ENCODE measurements around the gene CERS6.
"Not testable (repeated sequence)": the region's sequence is repeated elsewhere in the genome, so short reads cannot be mapped to it uniquely, and the experiment has no call there.

CERS6 gene

GRCh38 chr2:168782271-168782670, 326.2 kb downstream of the CERS6 start:
- Mint-ChIP-seq H3K36me3 (ENCODE audit: insufficient read depth) (no peaks in the 10 kb centered on the region), H3K4me1 (no peaks in the 10 kb centered on the region), H3K9me3 (no peaks in the 10 kb centered on the region), H3K4me3 (no peak overlapping the region), H3K27ac (ENCODE audit: low read depth) (no peak overlapping the region), H3K27me3 (no peaks in the 10 kb centered on the region)
- ATAC-seq (replicated peaks; ENCODE audit: extremely low read depth, poor library complexity, severe bottlenecking) (no peak), DNase-seq (ENCODE audit: low spot score in 2 of 2) (no peak)

GRCh38 chr2:168784993-168785392, 328.9 kb downstream of the CERS6 start:
- Mint-ChIP-seq H3K4me1 (no peaks in the 10 kb centered on the region), H3K9me3 (no peaks in the 10 kb centered on the region), H3K36me3 (ENCODE audit: insufficient read depth) (no peaks in the 10 kb centered on the region), H3K27me3 (no peaks in the 10 kb centered on the region), H3K27ac (ENCODE audit: low read depth) (no peak overlapping the region), H3K4me3 (no peak overlapping the region)
- ATAC-seq (replicated peaks; ENCODE audit: extremely low read depth, poor library complexity, severe bottlenecking) (no peak), DNase-seq (ENCODE audit: low spot score in 2 of 2) (no peak)

- no peak for ATAC-seq (replicated peaks; ENCODE audit: extremely low read depth, poor library complexity, severe bottlenecking)
Observed at GRCh38 chr2:168787098-168787781, 331.2 kb downstream of the CERS6 start.

GRCh38 chr2:168787782-168788376, 331.8 kb downstream of the CERS6 start:
- no peaks in the 10 kb centered on the region for H3K4me1 Mint-ChIP-seq
- DNase-seq (ENCODE audit: low spot score in 2 of 2) (no peak), ATAC-seq (replicated peaks; ENCODE audit: extremely low read depth, poor library complexity, severe bottlenecking) (no peak)
- no peak overlapping the region for H3K4me3 Mint-ChIP-seq
- H3K9me3 Mint-ChIP-seq, result no peaks in the 10 kb centered on the region
- H3K27me3 Mint-ChIP-seq, result peaks cover 2% of the 10 kb centered on the region
- no peak overlapping the region for H3K27ac Mint-ChIP-seq (ENCODE audit: low read depth)
- no peaks in the 10 kb centered on the region for H3K36me3 Mint-ChIP-seq (ENCODE audit: insufficient read depth)

More at GRCh38 chr2:168787098-168787781, 331.2 kb downstream of the CERS6 start:
- H3K9me3 Mint-ChIP-seq, result no peaks in the 10 kb centered on the region
- H3K4me3 Mint-ChIP-seq, result no peak overlapping the region
- no peaks in the 10 kb centered on the region for H3K36me3 Mint-ChIP-seq (ENCODE audit: insufficient read depth)
- no peaks in the 10 kb centered on the region for H3K27me3 Mint-ChIP-seq
- H3K27ac Mint-ChIP-seq (ENCODE audit: low read depth), result no peak overlapping the region
- DNase-seq (ENCODE audit: low spot score in 2 of 2), result no peak
- no peaks in the 10 kb centered on the region for H3K4me1 Mint-ChIP-seq

- no peak overlapping the region for H3K4me3 Mint-ChIP-seq
- H3K36me3 Mint-ChIP-seq (ENCODE audit: insufficient read depth), result no peaks in the 10 kb centered on the region
- no peaks in the 10 kb centered on the region for H3K4me1 Mint-ChIP-seq
- ATAC-seq (replicated peaks; ENCODE audit: extremely low read depth, poor library complexity, severe bottlenecking), result no peak
- no peak overlapping the region for H3K27ac Mint-ChIP-seq (ENCODE audit: low read depth)
- peaks cover 7% of the 10 kb centered on the region for H3K27me3 Mint-ChIP-seq
- DNase-seq (ENCODE audit: low spot score in 2 of 2), result no peak
- no peaks in the 10 kb centered on the region for H3K9me3 Mint-ChIP-seq
Observed at GRCh38 chr2:168789776-168790175, 333.7 kb downstream of the CERS6 start.

GRCh38 chr2:168790226-168790902, 334.3 kb downstream of the CERS6 start:
- no peaks in the 10 kb centered on the region for H3K9me3 Mint-ChIP-seq
- no peak for ATAC-seq (replicated peaks; ENCODE audit: extremely low read depth, poor library complexity, severe bottlenecking)

GRCh38 chr2:168791140-168791539, 335.1 kb downstream of the CERS6 start:
- not testable (repeated sequence) for H3K36me3 Mint-ChIP-seq (ENCODE audit: insufficient read depth); H3K27me3 Mint-ChIP-seq; H3K4me1 Mint-ChIP-seq; DNase-seq (ENCODE audit: low spot score in 2 of 2); H3K27ac Mint-ChIP-seq (ENCODE audit: low read depth); ATAC-seq (replicated peaks; ENCODE audit: extremely low read depth, poor library complexity, severe bottlenecking); H3K4me3 Mint-ChIP-seq; H3K9me3 Mint-ChIP-seq

More at GRCh38 chr2:168790226-168790902, 334.3 kb downstream of the CERS6 start:
- H3K27ac Mint-ChIP-seq (ENCODE audit: low read depth), result no peak overlapping the region
- peaks cover 7% of the 10 kb centered on the region for H3K27me3 Mint-ChIP-seq
- no peaks in the 10 kb centered on the region for H3K36me3 Mint-ChIP-seq (ENCODE audit: insufficient read depth)
- H3K4me3 Mint-ChIP-seq, result no peak overlapping the region
- no peaks in the 10 kb centered on the region for H3K4me1 Mint-ChIP-seq
- DNase-seq (ENCODE audit: low spot score in 2 of 2), result no peak

- Mint-ChIP-seq H3K27ac (ENCODE audit: low read depth) (no peak overlapping the region), H3K4me1 (no peaks in the 10 kb centered on the region), H3K9me3 (no peaks in the 10 kb centered on the region), H3K27me3 (peaks cover 18% of the 10 kb centered on the region), H3K4me3 (no peak overlapping the region), H3K36me3 (ENCODE audit: insufficient read depth) (no peaks in the 10 kb centered on the region)
- ATAC-seq (replicated peaks; ENCODE audit: extremely low read depth, poor library complexity, severe bottlenecking) (no peak), DNase-seq (ENCODE audit: low spot score in 2 of 2) (no peak)
Observed at GRCh38 chr2:168793596-168793995, 337.5 kb downstream of the CERS6 start.

GRCh38 chr2:168794968-168795367, 338.9 kb downstream of the CERS6 start:
- H3K9me3 Mint-ChIP-seq, result no peaks in the 10 kb centered on the region
- H3K27ac Mint-ChIP-seq (ENCODE audit: low read depth), result no peak overlapping the region
- ATAC-seq (replicated peaks; ENCODE audit: extremely low read depth, poor library complexity, severe bottlenecking) (no peak), DNase-seq (ENCODE audit: low spot score in 2 of 2) (no peak)
- no peaks in the 10 kb centered on the region for H3K36me3 Mint-ChIP-seq (ENCODE audit: insufficient read depth)
- H3K27me3 Mint-ChIP-seq, result peaks cover 18% of the 10 kb centered on the region
- no peak overlapping the region for H3K4me3 Mint-ChIP-seq
- no peaks in the 10 kb centered on the region for H3K4me1 Mint-ChIP-seq

GRCh38 chr2:168796090-168796577, 340.1 kb downstream of the CERS6 start:
- Mint-ChIP-seq H3K27me3 (peaks cover 18% of the 10 kb centered on the region), H3K36me3 (ENCODE audit: insufficient read depth) (no peaks in the 10 kb centered on the region), H3K9me3 (no peaks in the 10 kb centered on the region), H3K4me1 (no peaks in the 10 kb centered on the region), H3K27ac (ENCODE audit: low read depth) (no peak overlapping the region), H3K4me3 (no peak overlapping the region)
- no peak for ATAC-seq (replicated peaks; ENCODE audit: extremely low read depth, poor library complexity, severe bottlenecking)
- no peak for DNase-seq (ENCODE audit: low spot score in 2 of 2)

GRCh38 chr2:168796583-168797285, 340.7 kb downstream of the CERS6 start:
- Mint-ChIP-seq H3K36me3 (ENCODE audit: insufficient read depth) (no peaks in the 10 kb centered on the region), H3K9me3 (no peaks in the 10 kb centered on the region), H3K27ac (ENCODE audit: low read depth) (no peak overlapping the region), H3K4me3 (no peak overlapping the region), H3K4me1 (no peaks in the 10 kb centered on the region), H3K27me3 (peaks cover 18% of the 10 kb centered on the region)
- ATAC-seq (replicated peaks; ENCODE audit: extremely low read depth, poor library complexity, severe bottlenecking) (no peak), DNase-seq (ENCODE audit: low spot score in 2 of 2) (no peak)

GRCh38 chr2:168797286-168797655, 341.2 kb downstream of the CERS6 start:
- no peaks in the 10 kb centered on the region for H3K9me3 Mint-ChIP-seq
- H3K27me3 Mint-ChIP-seq, result peaks cover 18% of the 10 kb centered on the region
- H3K4me3 Mint-ChIP-seq, result no peak overlapping the region
- H3K36me3 Mint-ChIP-seq (ENCODE audit: insufficient read depth), result no peaks in the 10 kb centered on the region
- DNase-seq (ENCODE audit: low spot score in 2 of 2), result no peak
- H3K27ac Mint-ChIP-seq (ENCODE audit: low read depth), result no peak overlapping the region
- no peak for ATAC-seq (replicated peaks; ENCODE audit: extremely low read depth, poor library complexity, severe bottlenecking)
- H3K4me1 Mint-ChIP-seq, result no peaks in the 10 kb centered on the region

Measured in central memory CD8-positive, alpha-beta T cell (primary cell).